ENCODE data around the gene LEPR.
"Not testable (repeated sequence)": the region's sequence is repeated elsewhere in the genome, so short reads cannot be mapped to it uniquely, and the experiment has no call there.

Gene LEPR

GRCh38 chr1:65437616-65438015, 17.1 kb downstream of the LEPR start:
- DNase-seq: no peak

- DNase-seq: no peak
Observed at GRCh38 chr1:65440322-65440900, 19.9 kb downstream of the LEPR start.

GRCh38 chr1:65440915-65441314, 20.4 kb downstream of the LEPR start:
- DNase-seq: no peak

- no peak for DNase-seq
Observed at GRCh38 chr1:65441464-65441863, 21.0 kb downstream of the LEPR start.

- no peak for DNase-seq
Observed at GRCh38 chr1:65442442-65442841, 22.0 kb downstream of the LEPR start.

GRCh38 chr1:65443647-65444046, 23.2 kb downstream of the LEPR start:
- no peak for DNase-seq

- no peak for DNase-seq
Observed at GRCh38 chr1:65444128-65444640, 23.7 kb downstream of the LEPR start.

- DNase-seq: no peak
Observed at GRCh38 chr1:65445837-65446236, 25.4 kb downstream of the LEPR start.

- no peak for DNase-seq
Observed at GRCh38 chr1:65449214-65449823, 28.9 kb downstream of the LEPR start.

GRCh38 chr1:65455678-65456077, 35.2 kb downstream of the LEPR start:
- not testable (repeated sequence) for DNase-seq

GRCh38 chr1:65456481-65456880, 36.0 kb downstream of the LEPR start:
- no peak for DNase-seq

GRCh38 chr1:65457868-65458267, 37.4 kb downstream of the LEPR start:
- DNase-seq: no peak

GRCh38 chr1:65458730-65459396, 38.4 kb downstream of the LEPR start:
- DNase-seq: no peak

- peak; percentile 63 to 70 for DNase-seq
Observed at GRCh38 chr1:65459397-65459768, 38.9 kb downstream of the LEPR start.

GRCh38 chr1:65465837-65466236, 45.4 kb downstream of the LEPR start:
- not testable (repeated sequence) for DNase-seq

- no peak for DNase-seq
Observed at GRCh38 chr1:65467536-65467935, 47.1 kb downstream of the LEPR start.

- no peak for DNase-seq
Observed at GRCh38 chr1:65469126-65469888, 48.8 kb downstream of the LEPR start.

GRCh38 chr1:65469889-65470340, 49.4 kb downstream of the LEPR start:
- no peak for DNase-seq
